C4-2B (cell line): Measurements from ENCODE around the gene RPTOR.

ENCODE experiments used
- CTCF ChIP-seq: fragments of 450-650 bp; conservative IDR thresholded peaks from 2 replicates; pipeline ENCODE4 v1.5.1; 2017; ENCODE audit warnings: mild to moderate bottlenecking
- ZFX ChIP-seq: fragments of 450-650 bp; IDR thresholded peaks from 2 replicates; pipeline ENCODE4 v1.6.1; 2017

- TF ChIP-seq CTCF (no peak), ZFX (no peak)
Measured at GRCh38 chr17:80751946-80752581, 207.4 kb downstream of the RPTOR start.
